ENCODE data around the gene ROR2. TPM values are rescaled to one million over a fixed set of nuclear protein-coding genes. Genes with fewer than 3 reads are reported as not detected.

ROR2 gene
- total RNA-seq, 1 experiment from 2014 or later: 5.9 TPM

DNA sequence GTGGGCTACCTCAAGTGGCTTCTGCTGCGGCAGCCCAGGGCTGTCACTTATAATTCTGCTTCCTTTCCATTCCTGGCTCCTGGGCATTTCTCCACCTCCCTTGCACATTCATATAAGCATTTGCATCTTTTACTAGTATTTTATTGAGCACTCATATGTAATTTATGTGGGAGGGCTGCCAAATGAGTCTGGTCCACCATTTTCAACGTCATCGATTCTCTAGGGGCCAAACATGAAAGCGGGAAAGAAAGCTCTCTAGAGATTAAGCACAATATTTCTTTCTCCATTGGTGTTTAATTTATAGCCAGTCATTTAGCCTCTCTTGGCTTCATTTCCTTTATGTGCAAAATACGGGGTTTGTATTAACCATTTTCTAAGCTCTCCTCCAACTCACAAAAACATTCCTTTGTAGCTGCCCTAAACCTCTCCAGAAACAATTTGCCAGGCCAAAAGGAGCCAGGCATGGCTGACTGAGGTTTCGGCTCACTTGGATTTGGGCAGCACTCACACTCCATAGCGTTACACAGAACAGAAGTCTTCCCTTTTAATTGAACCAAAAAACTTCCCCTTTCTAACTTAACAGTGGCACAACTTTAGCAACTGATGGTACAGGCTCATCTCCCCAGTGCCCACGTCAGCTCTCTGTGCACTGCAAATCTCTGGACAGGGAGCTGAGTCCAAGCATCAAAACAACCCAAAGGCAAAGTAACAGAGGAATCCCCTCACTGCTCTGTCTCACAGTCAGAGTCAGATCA, 183.5 kb downstream of the ROR2 start:
- Histone ChIP-seq H3K4me1 (ENCODE audit: control insufficient read depth, insufficient read depth, low read length) (no peaks in the 10 kb centered on the region), H3K4me3 (ENCODE audit: low read depth in 2 of 2, low read length in 2 of 2) (no peak overlapping the region), H3K36me3 (ENCODE audit: control insufficient read depth, insufficient read depth, low read length) (no peaks in the 10 kb centered on the region), H3K27me3 (ENCODE audit: control insufficient read depth, insufficient read depth, low read length) (no peaks in the 10 kb centered on the region), H3K27ac (ENCODE audit: low read length) (no peak overlapping the region), H3K9me3 (ENCODE audit: control insufficient read depth, insufficient read depth, low read depth, low read length) (no peaks in the 10 kb centered on the region)
- POLR2A ChIA-PET: no interaction called here
- ATAC-seq: no peak
- CTCF ChIA-PET: interaction anchor here (0.6 kb wide), 1 partner anchor 180 kb away, joined by 3 read pairs; no protein-coding TSS in a partner anchor
- no peak for DNase-seq (ENCODE audit: low read depth, low spot score)
- intact Hi-C loops (cut with micrococcal nuclease; ENCODE audit: unreplicated experiment): no loop called here
- in situ Hi-C loops (cut with HindIII; ENCODE audit: low pct_unique_long_range_greater_than_20kb, low sequenced_read_pairs): no loop called here
- BruUV-seq (replicated peaks): no TSS peak
- TF ChIP-seq TCF7L2 (IDR thresholded peaks at IDR 0.05; ENCODE audit: low read depth, low read length) (no peak), SIN3A (IDR thresholded peaks at IDR 0.05; ENCODE audit: borderline replicate concordance, insufficient read depth, low read depth, low read length) (no peak), POLR2AphosphoS5 (IDR thresholded peaks at IDR 0.05; ENCODE audit: low read depth, low read length) (no peak)
- TF ChIP-seq, protein P1, sequence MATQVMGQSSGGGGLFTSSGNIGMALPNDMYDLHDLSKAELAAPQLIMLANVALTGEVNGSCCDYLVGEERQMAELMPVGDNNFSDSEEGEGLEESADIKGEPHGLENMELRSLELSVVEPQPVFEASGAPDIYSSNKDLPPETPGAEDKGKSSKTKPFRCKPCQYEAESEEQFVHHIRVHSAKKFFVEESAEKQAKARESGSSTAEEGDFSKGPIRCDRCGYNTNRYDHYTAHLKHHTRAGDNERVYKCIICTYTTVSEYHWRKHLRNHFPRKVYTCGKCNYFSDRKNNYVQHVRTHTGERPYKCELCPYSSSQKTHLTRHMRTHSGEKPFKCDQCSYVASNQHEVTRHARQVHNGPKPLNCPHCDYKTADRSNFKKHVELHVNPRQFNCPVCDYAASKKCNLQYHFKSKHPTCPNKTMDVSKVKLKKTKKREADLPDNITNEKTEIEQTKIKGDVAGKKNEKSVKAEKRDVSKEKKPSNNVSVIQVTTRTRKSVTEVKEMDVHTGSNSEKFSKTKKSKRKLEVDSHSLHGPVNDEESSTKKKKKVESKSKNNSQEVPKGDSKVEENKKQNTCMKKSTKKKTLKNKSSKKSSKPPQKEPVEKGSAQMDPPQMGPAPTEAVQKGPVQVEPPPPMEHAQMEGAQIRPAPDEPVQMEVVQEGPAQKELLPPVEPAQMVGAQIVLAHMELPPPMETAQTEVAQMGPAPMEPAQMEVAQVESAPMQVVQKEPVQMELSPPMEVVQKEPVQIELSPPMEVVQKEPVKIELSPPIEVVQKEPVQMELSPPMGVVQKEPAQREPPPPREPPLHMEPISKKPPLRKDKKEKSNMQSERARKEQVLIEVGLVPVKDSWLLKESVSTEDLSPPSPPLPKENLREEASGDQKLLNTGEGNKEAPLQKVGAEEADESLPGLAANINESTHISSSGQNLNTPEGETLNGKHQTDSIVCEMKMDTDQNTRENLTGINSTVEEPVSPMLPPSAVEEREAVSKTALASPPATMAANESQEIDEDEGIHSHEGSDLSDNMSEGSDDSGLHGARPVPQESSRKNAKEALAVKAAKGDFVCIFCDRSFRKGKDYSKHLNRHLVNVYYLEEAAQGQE (IDR thresholded peaks at IDR 0.05; ENCODE audit: insufficient read depth in 1 of 2, low read depth in 2 of 2, low read length in 1 of 2): no peak
- TF ChIP-seq, protein P2, sequence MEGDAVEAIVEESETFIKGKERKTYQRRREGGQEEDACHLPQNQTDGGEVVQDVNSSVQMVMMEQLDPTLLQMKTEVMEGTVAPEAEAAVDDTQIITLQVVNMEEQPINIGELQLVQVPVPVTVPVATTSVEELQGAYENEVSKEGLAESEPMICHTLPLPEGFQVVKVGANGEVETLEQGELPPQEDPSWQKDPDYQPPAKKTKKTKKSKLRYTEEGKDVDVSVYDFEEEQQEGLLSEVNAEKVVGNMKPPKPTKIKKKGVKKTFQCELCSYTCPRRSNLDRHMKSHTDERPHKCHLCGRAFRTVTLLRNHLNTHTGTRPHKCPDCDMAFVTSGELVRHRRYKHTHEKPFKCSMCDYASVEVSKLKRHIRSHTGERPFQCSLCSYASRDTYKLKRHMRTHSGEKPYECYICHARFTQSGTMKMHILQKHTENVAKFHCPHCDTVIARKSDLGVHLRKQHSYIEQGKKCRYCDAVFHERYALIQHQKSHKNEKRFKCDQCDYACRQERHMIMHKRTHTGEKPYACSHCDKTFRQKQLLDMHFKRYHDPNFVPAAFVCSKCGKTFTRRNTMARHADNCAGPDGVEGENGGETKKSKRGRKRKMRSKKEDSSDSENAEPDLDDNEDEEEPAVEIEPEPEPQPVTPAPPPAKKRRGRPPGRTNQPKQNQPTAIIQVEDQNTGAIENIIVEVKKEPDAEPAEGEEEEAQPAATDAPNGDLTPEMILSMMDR (IDR thresholded peaks at IDR 0.05): no peak

DNA sequence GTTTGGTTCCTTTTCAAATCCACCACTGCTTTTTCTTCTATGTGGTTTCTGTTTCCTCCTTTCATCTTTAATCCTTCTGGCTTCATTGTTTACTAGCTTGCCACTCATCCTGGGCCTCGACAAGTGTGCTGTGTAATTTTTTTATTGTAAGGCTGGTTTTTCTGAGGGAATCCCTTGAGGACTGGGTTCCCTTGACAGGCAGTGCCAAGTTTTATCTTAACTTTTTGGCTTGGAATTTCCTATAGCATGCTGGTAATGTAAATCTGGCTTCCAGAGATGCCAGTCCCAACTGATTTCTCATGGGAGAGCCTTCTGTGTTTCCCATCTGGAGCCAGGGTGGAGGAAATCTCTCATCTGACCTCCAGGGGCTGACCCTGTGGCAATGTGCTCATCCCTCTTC, 184.7 kb downstream of the ROR2 start:
- TF ChIP-seq, protein P2 (IDR thresholded peaks at IDR 0.05): no peak
- TF ChIP-seq TCF7L2 (IDR thresholded peaks at IDR 0.05; ENCODE audit: low read depth, low read length) (no peak), POLR2AphosphoS5 (IDR thresholded peaks at IDR 0.05; ENCODE audit: low read depth, low read length) (no peak), SIN3A (IDR thresholded peaks at IDR 0.05; ENCODE audit: borderline replicate concordance, insufficient read depth, low read depth, low read length) (no peak)
- TF ChIP-seq, protein P1 (IDR thresholded peaks at IDR 0.05; ENCODE audit: insufficient read depth in 1 of 2, low read depth in 2 of 2, low read length in 1 of 2): no peak
- no peak overlapping the region for H3K4me3 ChIP-seq (ENCODE audit: low read depth in 2 of 2, low read length in 2 of 2)
- H3K36me3 ChIP-seq (ENCODE audit: control insufficient read depth, insufficient read depth, low read length): no peaks in the 10 kb centered on the region
- BruUV-seq (replicated peaks): no TSS peak
- H3K4me1 ChIP-seq (ENCODE audit: control insufficient read depth, insufficient read depth, low read length): no peaks in the 10 kb centered on the region
- in situ Hi-C loops (cut with HindIII; ENCODE audit: low pct_unique_long_range_greater_than_20kb, low sequenced_read_pairs) (no loop called here), intact Hi-C loops (cut with micrococcal nuclease; ENCODE audit: unreplicated experiment) (no loop called here)
- DNase-seq (ENCODE audit: low read depth, low spot score) (no peak), ATAC-seq (no peak)
- no peaks in the 10 kb centered on the region for H3K9me3 ChIP-seq (ENCODE audit: control insufficient read depth, insufficient read depth, low read depth, low read length)
- H3K27me3 ChIP-seq (ENCODE audit: control insufficient read depth, insufficient read depth, low read length): no peaks in the 10 kb centered on the region
- POLR2A ChIA-PET: no interaction called here
- H3K27ac ChIP-seq (ENCODE audit: low read length): no peak overlapping the region
- CTCF ChIA-PET: no interaction called here

All from Panc1 (cell line).